K562 (cell line): ENCODE measurements around the gene PPP1R36. TPM values are rescaled to one million over a fixed set of nuclear protein-coding genes. Genes with fewer than 3 reads are reported as not detected.

Experiments
- ATAC-seq: fragments of 200-7000 bp; cut with Tn5 transposase; 3 replicates; pipeline ENCODE4 v1.9.1; 2020; ENCODE audit warnings: moderate library complexity
- BruUV-seq: library from RNA; stranded (reverse); fragments of 400-500 nt; replicated peaks from 2 replicates; lab custom pipeline; 2021; lab: Mats Ljungman, UMichigan
- CTCF ChIA-PET: fragments of 300-600 bp; formaldehyde crosslinking; extraction: SDS; loops from one replicate; lab custom pipeline; 2021; ENCODE audit warnings: low intra/inter-chr PET ratio; lab: Yijun Ruan, JAX
- POLR2A ChIA-PET: fragments of 300-600, 350-650 bp; sonication (Branson Sonifier 250); formaldehyde crosslinking; extraction: SDS; loops from one replicate; lab custom pipeline; 2021; ENCODE audit warnings: antibody characterized with exemption, inconsistent platforms; lab: Yijun Ruan, JAX
- DNase-seq, 4 experiments: peaks; one replicate each; pipeline versions ENCODE4 v3.0.0 to v3.0.0-alpha.2; 2011 to 2018; ENCODE audit warnings: low spot score in 3 of 4, mixed read lengths in 3 of 4; ENCODE audit errors: extremely low read depth in 1 of 4
- FAIRE-seq: peaks from 2 replicates; lab custom pipeline; 2011; peaks lifted over from hg19 to GRCh38; lab: Jason Lieb, UNC
- H2AFZ ChIP-seq: 2 replicates; pipeline ENCODE4 v1.6.0; 2011; ENCODE audit warnings: low read depth, low read length, control low read depth, inconsistent platforms
- H3K27ac ChIP-seq: fragments of 200-600 bp; 3 replicates; pipeline ENCODE4 v1.8.0; 2011; ENCODE audit warnings: low read depth, mild to moderate bottlenecking, control low read depth, inconsistent platforms, low read length, moderate library complexity, mixed read lengths; ENCODE audit errors: extremely low read depth
- H3K27me3 ChIP-seq, 2 experiments: fragments of 300-600 bp in 1 of 2; 2 replicates in 1 of 2; 3 replicates in 1 of 2; pipeline versions ENCODE4 v1.6.0 to v1.8.0; 2011; ENCODE audit warnings: inconsistent platforms in 2 of 2, low read length in 2 of 2, mild to moderate bottlenecking in 1 of 2, mixed read lengths in 1 of 2, moderate library complexity in 1 of 2; ENCODE audit not compliant: control insufficient read depth in 2 of 2, insufficient read depth in 2 of 2
- H3K36me3 ChIP-seq: fragments of 300-600 bp; 3 replicates; pipeline ENCODE4 v1.8.0; 2011; ENCODE audit warnings: mild to moderate bottlenecking, low read length, inconsistent platforms; ENCODE audit not compliant: control insufficient read depth, insufficient read depth
- H3K4me1 ChIP-seq, 2 experiments: fragments of 200-600 bp in 1 of 2; replicated peaks in 1 of 2; 2 replicates in 1 of 2; 3 replicates in 1 of 2; pipeline versions ENCODE4 v1.5.1 to v1.8.0; 2011; ENCODE audit warnings: inconsistent platforms in 2 of 2, low read length in 2 of 2, mild to moderate bottlenecking in 1 of 2, mixed read lengths in 1 of 2, moderate library complexity in 1 of 2; ENCODE audit not compliant: control insufficient read depth in 2 of 2, insufficient read depth in 2 of 2
- H3K4me2 ChIP-seq: 2 replicates; pipeline ENCODE4 v1.6.1; 2011; ENCODE audit warnings: low read length, control low read depth, inconsistent platforms, mixed read lengths; ENCODE audit not compliant: insufficient read depth
- H3K4me3 ChIP-seq: fragments of 200-600 bp; sonication (generic), shearing (Covaris generic); 2 replicates; pipeline ENCODE4 v1.5.1; 2016; ENCODE audit warnings: control low read depth, inconsistent platforms
- H3K79me2 ChIP-seq: fragments of 200-600 bp; 3 replicates; pipeline ENCODE4 v1.8.0; 2011; ENCODE audit warnings: low read length, inconsistent platforms; ENCODE audit not compliant: control insufficient read depth, insufficient read depth
- H3K9ac ChIP-seq, 2 experiments: 2 replicates each; pipeline versions ENCODE4 v1.6.0 to v1.6.1; 2011; ENCODE audit warnings: low read depth in 2 of 2, low read length in 2 of 2, control low read depth in 1 of 2, inconsistent platforms in 1 of 2, mild to moderate bottlenecking in 1 of 2, mixed read lengths in 1 of 2; ENCODE audit not compliant: insufficient read depth in 1 of 2
- H3K9me1 ChIP-seq: one replicate; pipeline ENCODE4 v1.6.0; 2011; ENCODE audit warnings: inconsistent platforms, mild to moderate bottlenecking, low read length, moderate library complexity; ENCODE audit not compliant: control insufficient read depth, insufficient read depth
- H3K9me3 ChIP-seq: replicated peaks from 2 replicates; pipeline ENCODE4 v1.5.1; 2011; ENCODE audit warnings: low read depth, low read length, inconsistent platforms; ENCODE audit not compliant: control insufficient read depth, insufficient read depth
- H4K20me1 ChIP-seq: replicated peaks from 2 replicates; pipeline ENCODE4 v1.6.1; 2011; ENCODE audit warnings: low read length, inconsistent platforms, mixed read lengths; ENCODE audit not compliant: control insufficient read depth, insufficient read depth
- CBFB ChIP-seq: sonication (generic); formaldehyde crosslinking; IDR thresholded peaks from 2 replicates; pipeline ENCODE4 v1.4.0; 2020; ENCODE audit warnings: mild to moderate bottlenecking, missing genetic modification reagents
- COPS2 ChIP-seq: fragments of 450-650 bp; conservative IDR thresholded peaks from 2 replicates; pipeline ENCODE4 v1.6.1; 2016; ENCODE audit warnings: mild to moderate bottlenecking, moderate library complexity
- ETV1 ChIP-seq: fragments of 450-650 bp; conservative IDR thresholded peaks from 2 replicates; pipeline ENCODE4 v1.6.1; 2016; ENCODE audit warnings: missing genetic modification characterization, control low read depth, low read depth, missing compliant biosample characterization
- GTF2A2 ChIP-seq: IDR thresholded peaks from 2 replicates; pipeline ENCODE4 v1.6.1; 2016; ENCODE audit warnings: mild to moderate bottlenecking, missing genetic modification characterization, missing compliant biosample characterization
- HNRNPH1 ChIP-seq: fragments of 200-400 bp; formaldehyde crosslinking; optimal IDR thresholded peaks from 2 replicates; pipeline ENCODE3; 2017; ENCODE audit warnings: low read depth, mild to moderate bottlenecking, low read length, moderate library complexity
- LCOR ChIP-seq: sonication (generic); formaldehyde crosslinking; IDR thresholded peaks from 2 replicates; pipeline ENCODE4 v1.8.0; 2022; ENCODE audit warnings: mild to moderate bottlenecking, missing genetic modification reagents
- OTX1 ChIP-seq: fragments of 450-650 bp; formaldehyde crosslinking; IDR thresholded peaks from 2 replicates; pipeline ENCODE4 v1.4.0; 2022; ENCODE audit warnings: mild to moderate bottlenecking
- ZBTB8A ChIP-seq: fragments of 450-650 bp; IDR thresholded peaks from 2 replicates; pipeline ENCODE4 v1.6.1; 2018; ENCODE audit warnings: mild to moderate bottlenecking, moderate library complexity; ENCODE audit not compliant: partially characterized antibody
- ZNF347 ChIP-seq: fragments of 450-650 bp; formaldehyde crosslinking; IDR thresholded peaks from 2 replicates; pipeline ENCODE4 v1.4.0; 2020; ENCODE audit warnings: low read depth, mild to moderate bottlenecking, moderate library complexity
- WGBS: fragments of 100-300 bp; shearing (Covaris generic); methylation state at CpG from one replicate; pipeline ENCODE4 v1.1.6; 2016; ENCODE audit warnings: low coverage, mixed read lengths; ENCODE audit not compliant: insufficient coverage; ENCODE audit errors: missing lambda C conversion rate; 5-methylcytosine and 5-hydroxymethylcytosine counted together
- in situ Hi-C: fragments of 300-500 bp; cut with MboI; formaldehyde crosslinking; loops from 4 replicates; pipeline ENCODE4 v1.15.0; 2018; ENCODE audit warnings: inconsistent platforms, mixed read lengths
- intact Hi-C: fragments of 100-400 bp; cut with micrococcal nuclease; formaldehyde crosslinking; loops from 2 replicates; pipeline ENCODE4 v1.14.2; 2022
- polyA plus RNA-seq, 8 experiments: library from polyadenylated mRNA; depleted of rRNA in 4 of 8; stranded (reverse) in 5 of 8; unstranded in 3 of 8; fragments of >200 nt; fragmentation: Nextera tagmentation in 2 of 8; fragmentation: Illumina TruSeq in 1 of 8; extraction: Ambion mirVana in 2 of 8; extraction: Trizol in 1 of 8; gene quantifications; 2 replicates each; pipeline versions ENCODE4 v1.2.1 to v1.2.3, GENCODE V29; 2011 to 2014; ENCODE audit warnings: inconsistent platforms in 1 of 8, missing spikeins in 1 of 8
- total RNA-seq, 7 experiments: library from RNA; depleted of rRNA in 6 of 7; stranded (reverse); fragments of >200 nt in 6 of 7; fragmentation: Illumina TruSeq in 2 of 7; extraction: Trizol in 2 of 7; gene quantifications; 2 replicates each; pipeline versions ENCODE4 v1.2.1 to v1.2.3, GENCODE V29; 2011 to 2021; ENCODE audit warnings: low replicate concordance in 1 of 7
- TF ChIP-seq, protein P1 (sequence below): sonication (generic); formaldehyde crosslinking; IDR thresholded peaks from 2 replicates; pipeline ENCODE4 v1.8.1; 2023; ENCODE audit warnings: mild to moderate bottlenecking, missing genetic modification reagents

Gene PPP1R36
- total and polyA plus RNA-seq, 9 of the 15 experiments (the other 6 are each of a cell fraction or from before 2014, with no cell fraction given) = 0.29 TPM; not detected in 8

DNA sequence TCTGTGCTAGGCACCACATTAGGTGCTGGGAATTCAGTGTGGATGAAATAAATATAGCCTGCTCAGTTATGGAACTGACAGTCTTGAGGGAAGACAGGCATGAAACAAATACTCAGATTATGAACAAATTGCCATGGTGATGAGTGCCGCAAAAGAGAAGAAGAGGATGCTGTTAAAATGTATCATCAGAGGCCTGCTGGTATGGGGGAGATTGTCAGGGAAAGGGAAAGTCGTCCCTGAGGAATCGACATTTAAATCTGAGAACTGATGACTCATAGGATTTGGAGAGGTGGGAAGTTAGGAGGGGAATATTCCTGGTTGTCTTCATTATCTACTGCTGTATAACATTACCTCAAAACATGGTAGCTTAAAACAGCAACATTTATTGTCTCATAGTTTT is 42.0 kb downstream of the PPP1R36 start:
- WGBS = 9% methylated on average over 3 of the region's 3 CpGs
- no peak overlapping the region for H3K4me3 ChIP-seq
- BruUV-seq = no TSS peak
- no peak overlapping the region for H3K4me2 ChIP-seq
- H3K4me1 ChIP-seq = no peaks in the 10 kb centered on the region
- H3K27me3 ChIP-seq = peaks cover 8 to 9% of the 10 kb centered on the region in 2 experiments; a peak in 4 of 5 replicates
- H3K79me2 ChIP-seq = no peaks in the 10 kb centered on the region
- no peak overlapping the region for H3K27ac ChIP-seq
- FAIRE-seq (no peak), ATAC-seq (no peak), DNase-seq (no peak)
- H3K9me1 ChIP-seq = no peaks in the 10 kb centered on the region
- H3K36me3 ChIP-seq = no peaks in the 10 kb centered on the region
- in situ Hi-C loops (no loop called here), intact Hi-C loops (no loop called here)
- no peak overlapping the region for H2AFZ ChIP-seq
- H3K9ac ChIP-seq = no peak overlapping the region
- TF ChIP-seq LCOR = no peak
- TF ChIP-seq CBFB (CRISPR knock-in tag) = no peak
- TF ChIP-seq, protein P1, sequence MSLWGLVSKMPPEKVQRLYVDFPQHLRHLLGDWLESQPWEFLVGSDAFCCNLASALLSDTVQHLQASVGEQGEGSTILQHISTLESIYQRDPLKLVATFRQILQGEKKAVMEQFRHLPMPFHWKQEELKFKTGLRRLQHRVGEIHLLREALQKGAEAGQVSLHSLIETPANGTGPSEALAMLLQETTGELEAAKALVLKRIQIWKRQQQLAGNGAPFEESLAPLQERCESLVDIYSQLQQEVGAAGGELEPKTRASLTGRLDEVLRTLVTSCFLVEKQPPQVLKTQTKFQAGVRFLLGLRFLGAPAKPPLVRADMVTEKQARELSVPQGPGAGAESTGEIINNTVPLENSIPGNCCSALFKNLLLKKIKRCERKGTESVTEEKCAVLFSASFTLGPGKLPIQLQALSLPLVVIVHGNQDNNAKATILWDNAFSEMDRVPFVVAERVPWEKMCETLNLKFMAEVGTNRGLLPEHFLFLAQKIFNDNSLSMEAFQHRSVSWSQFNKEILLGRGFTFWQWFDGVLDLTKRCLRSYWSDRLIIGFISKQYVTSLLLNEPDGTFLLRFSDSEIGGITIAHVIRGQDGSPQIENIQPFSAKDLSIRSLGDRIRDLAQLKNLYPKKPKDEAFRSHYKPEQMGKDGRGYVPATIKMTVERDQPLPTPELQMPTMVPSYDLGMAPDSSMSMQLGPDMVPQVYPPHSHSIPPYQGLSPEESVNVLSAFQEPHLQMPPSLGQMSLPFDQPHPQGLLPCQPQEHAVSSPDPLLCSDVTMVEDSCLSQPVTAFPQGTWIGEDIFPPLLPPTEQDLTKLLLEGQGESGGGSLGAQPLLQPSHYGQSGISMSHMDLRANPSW (CRISPR knock-in tag) = no peak
- no peak for TF ChIP-seq ZBTB8A
- no peak for TF ChIP-seq GTF2A2 (tag)
- no peak for TF ChIP-seq COPS2
- TF ChIP-seq OTX1 = no peak
- TF ChIP-seq ZNF347 (CRISPR knock-in tag) = no peak
- TF ChIP-seq ETV1 = no peak
- no peak for TF ChIP-seq HNRNPH1
- H3K9me3 ChIP-seq = no peaks in the 10 kb centered on the region
- POLR2A ChIA-PET = no interaction called here
- no peaks in the 10 kb centered on the region for H4K20me1 ChIP-seq
- CTCF ChIA-PET = no interaction called here
